Activated T-helper 2 cell treated with anti-CD3 and anti-CD28 coated beads, Interferon-gamma antibody, Interleukin-2, Interleukin-4, amounts not matched to agents 10 μg/mL and 5 μg/mL and 100 μg/mL, durations not matched to agents 14 hours and 24 hours and 36 hours (primary cell): ENCODE data around the gene AJUBA. TPM values are rescaled to one million over a fixed set of nuclear protein-coding genes. Genes with fewer than 3 reads are reported as not detected.

ENCODE experiments used
- DNase-seq: peaks from one replicate; pipeline ENCODE4 v3.0.0; 2021; ENCODE audit warnings: low spot score
- H3K27ac Mint-ChIP-seq: one replicate; pipeline ENCODE4 v1.8.0; 2021; ENCODE audit warnings: mixed read lengths
- H3K27me3 Mint-ChIP-seq: one replicate; pipeline ENCODE4 v1.8.0; 2021; ENCODE audit warnings: low read depth, mixed read lengths
- H3K36me3 Mint-ChIP-seq: one replicate; pipeline ENCODE4 v1.8.0; 2021; ENCODE audit warnings: low read depth, mixed read lengths
- H3K4me1 Mint-ChIP-seq: one replicate; pipeline ENCODE4 v1.8.0; 2021; ENCODE audit warnings: low read depth, mixed read lengths
- H3K4me3 Mint-ChIP-seq: one replicate; pipeline ENCODE4 v1.8.0; 2021; ENCODE audit warnings: low read depth, mild to moderate bottlenecking, moderate library complexity, mixed read lengths
- H3K9me3 Mint-ChIP-seq: one replicate; pipeline ENCODE4 v1.8.0; 2021; ENCODE audit warnings: mixed read lengths
- intact Hi-C: fragments of 100-400 bp; cut with micrococcal nuclease; formaldehyde crosslinking; loops from one replicate; pipeline ENCODE4 v1.15.1; 2023
- total RNA-seq: library from RNA; stranded (reverse); gene quantifications from 2 replicates; pipeline ENCODE4 v1.2.3, GENCODE V29; 2022

AJUBA gene
- total RNA-seq, 1 donor from 2014 or later: 2.1 TPM

GRCh38 chr14:22939684-22940083, 42.7 kb downstream of the AJUBA start:
- Mint-ChIP-seq H3K36me3 (peaks cover 17% of the 10 kb centered on the region), H3K4me3 (no peak overlapping the region), H3K9me3 (no peaks in the 10 kb centered on the region), H3K27ac (no peak overlapping the region), H3K27me3 (no peaks in the 10 kb centered on the region), H3K4me1 (no peaks in the 10 kb centered on the region)
- intact Hi-C loops: no loop called here
- no peak for DNase-seq

- Mint-ChIP-seq H3K4me1 (peaks cover 3% of the 10 kb centered on the region), H3K27me3 (no peaks in the 10 kb centered on the region), H3K27ac (no peak overlapping the region), H3K36me3 (peaks cover 4% of the 10 kb centered on the region), H3K9me3 (no peaks in the 10 kb centered on the region), H3K4me3 (no peak overlapping the region)
- intact Hi-C loops: no loop called here
- no peak for DNase-seq
Measured at GRCh38 chr14:22935156-22935555, 47.2 kb downstream of the AJUBA start.

GRCh38 chr14:22932146-22932545, 50.2 kb downstream of the AJUBA start:
- no peak overlapping the region for H3K4me3 Mint-ChIP-seq
- no peaks in the 10 kb centered on the region for H3K27me3 Mint-ChIP-seq
- H3K36me3 Mint-ChIP-seq: peaks cover 7% of the 10 kb centered on the region
- no peak for DNase-seq
- H3K27ac Mint-ChIP-seq: no peak overlapping the region
- intact Hi-C loops: no loop called here
- peaks cover 13% of the 10 kb centered on the region for H3K4me1 Mint-ChIP-seq
- H3K9me3 Mint-ChIP-seq: no peaks in the 10 kb centered on the region

DNA sequence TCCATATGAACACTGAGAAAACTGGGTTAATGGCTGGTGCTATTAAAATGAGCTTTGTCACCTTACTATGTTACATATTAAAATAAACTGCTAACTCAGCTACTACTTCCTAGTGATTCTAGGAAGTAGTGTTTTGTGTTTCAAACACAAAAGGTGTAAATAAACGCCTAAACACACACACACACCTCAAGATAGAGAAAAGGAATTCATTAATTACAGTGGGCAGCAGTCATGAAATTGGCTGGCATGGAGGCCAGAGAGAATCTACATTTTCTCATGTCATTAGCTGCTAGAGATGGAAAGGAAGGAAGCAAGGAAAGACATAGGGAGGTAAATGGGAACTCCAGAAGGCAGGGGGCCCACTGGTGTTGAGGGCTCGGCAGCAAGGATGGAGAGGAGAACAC, 52.4 kb downstream of the AJUBA start:
- H3K4me1 Mint-ChIP-seq: peaks cover 27% of the 10 kb centered on the region
- DNase-seq: no peak
- intact Hi-C loops: loop anchor here (1.0 to 5.0 kb wide), 8 partner anchors 11 to 392 kb away; partner anchors contain the start of genes DAD1, HAUS4, PABPN1 and RBM23
- no peak overlapping the region for H3K27ac Mint-ChIP-seq
- H3K36me3 Mint-ChIP-seq: peaks cover 22% of the 10 kb centered on the region
- H3K9me3 Mint-ChIP-seq: no peaks in the 10 kb centered on the region
- H3K27me3 Mint-ChIP-seq: no peaks in the 10 kb centered on the region
- no peak overlapping the region for H3K4me3 Mint-ChIP-seq

- Mint-ChIP-seq H3K9me3 (no peaks in the 10 kb centered on the region), H3K27ac (no peak within 1 kb of the TSS), H3K27me3 (no peaks in the 10 kb centered on the region), H3K4me1 (peaks cover 27% of the 10 kb centered on the region), H3K4me3 (no peak within 1 kb of the TSS), H3K36me3 (peaks cover 29% of the 10 kb centered on the region)
- intact Hi-C loops: loop anchor here (1.0 to 5.0 kb wide), 7 partner anchors 10 to 393 kb away; partner anchors contain the start of genes DAD1, HAUS4, PABPN1 and RBM23
- peak; percentile 96 for DNase-seq
Measured at GRCh38 chr14:22929104-22929960, 53.0 kb downstream of the AJUBA start, which contains the start of gene PRMT5. Gene PRMT5, minus strand, starts transcription at chr14:22929376. Its CDS starts 15 bp downstream, at chr14:22929361.

DNA sequence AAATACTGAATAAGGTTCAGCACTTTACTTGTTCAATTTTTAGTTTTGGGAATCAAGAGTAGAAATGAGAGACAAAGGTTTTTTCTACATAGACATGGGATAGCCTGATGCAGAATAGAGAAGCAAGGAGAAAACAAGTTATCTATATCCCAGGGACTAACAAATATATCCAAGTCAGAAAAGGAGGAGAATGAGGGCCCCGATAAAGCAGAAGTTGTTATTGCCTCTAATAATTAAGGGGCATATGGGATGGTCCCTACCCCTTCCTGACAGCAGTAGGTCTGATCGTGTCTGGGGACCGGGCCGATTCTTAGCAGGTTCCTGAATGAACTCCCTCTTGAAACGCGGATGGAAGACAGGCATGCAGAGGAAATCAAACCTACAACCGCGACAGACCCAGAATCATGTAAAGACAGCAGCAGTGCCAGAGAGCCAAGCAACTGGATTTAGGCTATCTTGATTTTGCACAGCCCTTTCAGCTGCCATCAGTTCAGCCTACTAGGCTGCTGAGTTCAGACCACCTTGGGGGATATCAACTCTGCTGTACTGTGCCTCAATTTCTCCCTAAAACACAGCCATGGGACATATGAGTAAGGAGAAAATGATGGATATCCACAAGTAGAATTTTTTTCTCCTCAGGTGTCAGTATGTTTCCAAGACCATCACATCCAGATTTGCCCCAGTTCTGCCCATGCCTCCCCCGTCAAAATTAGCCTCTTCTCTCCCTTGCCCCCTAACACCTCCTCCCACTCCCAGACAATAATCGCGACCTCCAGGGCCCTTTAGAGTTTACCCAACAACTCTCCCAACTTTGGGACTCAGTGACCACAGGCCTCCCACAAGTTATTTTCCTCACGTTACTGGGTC, 53.9 kb downstream of the AJUBA start:
- intact Hi-C loops: loop anchor here (1.0 to 5.0 kb wide), 7 partner anchors 9 to 394 kb away; partner anchors contain the start of genes DAD1, HAUS4, PABPN1 and RBM23
- Mint-ChIP-seq H3K4me1 (peaks cover 27% of the 10 kb centered on the region), H3K36me3 (peaks cover 37% of the 10 kb centered on the region), H3K27ac (no peak overlapping the region), H3K9me3 (no peaks in the 10 kb centered on the region), H3K27me3 (no peaks in the 10 kb centered on the region), H3K4me3 (no peak overlapping the region)
- DNase-seq: peak; percentile 22

- no peaks in the 10 kb centered on the region for H3K9me3 Mint-ChIP-seq
- peaks cover 51% of the 10 kb centered on the region for H3K36me3 Mint-ChIP-seq
- DNase-seq: no peak
- peaks cover 27% of the 10 kb centered on the region for H3K4me1 Mint-ChIP-seq
- H3K4me3 Mint-ChIP-seq: no peak overlapping the region
- no peak overlapping the region for H3K27ac Mint-ChIP-seq
- no peaks in the 10 kb centered on the region for H3K27me3 Mint-ChIP-seq
- intact Hi-C loops: loop anchor here (5.0 kb wide), 2 partner anchors 369 to 396 kb away; partner anchors contain the start of gene PABPN1
Measured at GRCh38 chr14:22926316-22926715, 56.0 kb downstream of the AJUBA start.

DNA sequence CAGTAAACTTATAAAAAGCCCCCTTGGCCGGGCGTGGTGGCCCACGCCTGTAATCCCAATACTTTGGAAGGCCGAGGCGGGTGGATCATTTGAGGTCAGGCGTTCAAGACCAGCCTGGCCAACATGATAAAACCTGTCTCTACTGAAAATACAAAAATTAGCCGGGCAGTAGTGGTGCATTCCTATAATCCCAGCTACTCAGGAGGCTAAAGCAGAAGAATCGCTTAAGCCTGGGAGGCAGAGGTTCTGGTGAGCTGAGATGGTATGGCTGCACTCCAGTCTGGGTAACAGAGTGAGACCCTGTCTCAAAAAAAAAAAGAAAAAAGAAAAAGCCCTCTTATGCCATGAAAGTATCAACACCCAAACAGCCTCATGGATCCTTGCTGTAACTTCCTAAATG, 56.8 kb downstream of the AJUBA start:
- Mint-ChIP-seq H3K4me1 (peaks cover 30% of the 10 kb centered on the region), H3K36me3 (peaks cover 59% of the 10 kb centered on the region), H3K27me3 (no peaks in the 10 kb centered on the region), H3K4me3 (no peak overlapping the region), H3K9me3 (no peaks in the 10 kb centered on the region), H3K27ac (no peak overlapping the region)
- no peak for DNase-seq
- intact Hi-C loops: loop anchor here (5.0 kb wide), 2 partner anchors 368 to 397 kb away; partner anchors contain the start of gene PABPN1

GRCh38 chr14:22923746-22924145, 58.6 kb downstream of the AJUBA start:
- intact Hi-C loops: no loop called here
- no peak for DNase-seq
- no peaks in the 10 kb centered on the region for H3K9me3 Mint-ChIP-seq
- H3K36me3 Mint-ChIP-seq: peaks cover 70% of the 10 kb centered on the region
- no peak overlapping the region for H3K27ac Mint-ChIP-seq
- peaks cover 41% of the 10 kb centered on the region for H3K4me1 Mint-ChIP-seq
- no peak overlapping the region for H3K4me3 Mint-ChIP-seq
- H3K27me3 Mint-ChIP-seq: no peaks in the 10 kb centered on the region

GRCh38 chr14:22922294-22922693, 60.1 kb downstream of the AJUBA start:
- Mint-ChIP-seq H3K27ac (no peak overlapping the region), H3K9me3 (no peaks in the 10 kb centered on the region), H3K27me3 (no peaks in the 10 kb centered on the region), H3K4me1 (peaks cover 38% of the 10 kb centered on the region), H3K36me3 (peaks cover 75% of the 10 kb centered on the region), H3K4me3 (no peak overlapping the region)
- intact Hi-C loops: no loop called here
- no peak for DNase-seq
